Heart right ventricle (tissue), 16 donors: ENCODE data around the gene TCF7. TPM values are rescaled to one million over a fixed set of nuclear protein-coding genes. Genes with fewer than 3 reads are reported as not detected.

Experiments
- ATAC-seq, 8 donors: fragments of 200-7000 bp; cut with Tn5 transposase; one replicate each; pipeline ENCODE4 v1.9.1; 2020; ENCODE audit warnings: mild to moderate bottlenecking in 8 of 8, moderate library complexity in 8 of 8, moderate number of reproducible peaks in 1 of 8
- DNase-seq, 2 donors: peaks; one replicate each; pipeline ENCODE4 v3.0.0-alpha.2; 2020
- H3K27ac ChIP-seq, 10 donors: fragments of 200-600 bp; sonication (generic) in 2 of 10; one replicate each; pipeline versions ENCODE4 v1.5.0 to v1.8.0; 2020 to 2022; ENCODE audit warnings: mild to moderate bottlenecking in 3 of 10
- H3K27me3 ChIP-seq, 7 donors: fragments of 200-600 bp; one replicate each; pipeline ENCODE4 v1.8.0; 2021 to 2022; ENCODE audit warnings: mild to moderate bottlenecking in 2 of 7
- H3K36me3 ChIP-seq, 9 donors: fragments of 200-600 bp; sonication (generic) in 1 of 9; one replicate each; pipeline versions ENCODE4 v1.5.0 to v1.8.0; 2020 to 2022; ENCODE audit warnings: mild to moderate bottlenecking in 2 of 9
- H3K4me1 ChIP-seq, 9 donors: fragments of 200-600 bp; sonication (generic) in 1 of 9; one replicate each; pipeline versions ENCODE4 v1.5.0 to v1.8.0; 2020 to 2022; ENCODE audit warnings: mild to moderate bottlenecking in 4 of 9
- H3K4me3 ChIP-seq, 10 donors: fragments of 200-600 bp; sonication (generic) in 2 of 10; one replicate each; pipeline versions ENCODE4 v1.5.0 to v1.8.0; 2020 to 2022; ENCODE audit warnings: mild to moderate bottlenecking in 7 of 10, moderate library complexity in 2 of 10
- H3K9me3 ChIP-seq, 11 donors: fragments of 200-600 bp in 10 of 11; sonication (generic) in 2 of 11; one replicate each; pipeline versions ENCODE4 v1.5.0 to v1.8.0; 2013 to 2022; ENCODE audit warnings: mild to moderate bottlenecking in 2 of 11, control low read depth in 1 of 11, moderate library complexity in 1 of 11
- WGBS, 2 donors: extraction: QIAGEN DNeasy Blood & Tissue Kit; methylation state at CpG; one replicate each; pipeline ENCODE4 v1.1.7; 2013; ENCODE audit warnings: inconsistent platforms in 1 of 2; 5-methylcytosine and 5-hydroxymethylcytosine counted together
- intact Hi-C, 10 donors: fragments of 100-400 bp; cut with DNase I; formaldehyde crosslinking; loops; one replicate each; pipeline versions ENCODE4 v1.11.1 to v1.14.2; 2022
- polyA plus RNA-seq, 2 donors: library from polyadenylated mRNA; stranded (reverse); fragments of 200-250 nt; gene quantifications; one replicate each; pipeline ENCODE4 v1.2.3, GENCODE V29; 2013
- total RNA-seq, 10 donors: library from RNA; stranded (reverse); fragmentation: NEBNext Ultra II Directional in 3 of 10; extraction: Animal tissue kit (Norgen Biotek cat#: 25700) in 3 of 10; gene quantifications; one replicate each; pipeline versions ENCODE4 v1.2.1 to v1.2.4, GENCODE V29; 2021 to 2023
- TF ChIP-seq, protein P1 (sequence below), 9 donors: fragments of 200-600 bp; sonication (generic) in 2 of 9; IDR thresholded peaks; one replicate each; pipeline versions ENCODE4 v1.5.0 to v1.8.0; 2021 to 2022; ENCODE audit warnings: antibody characterized with exemption in 9 of 9, mild to moderate bottlenecking in 5 of 9, moderate library complexity in 1 of 9
- donor health status: Arrhythmogenic right ventricular cardiomyopathy.
- donor health status: ischemic (EF 13 %, LVEDD 7.1; RV severe dilation, severe dysfunction).
- donor health status: healthy with polysubstance abuse.
- donor health status: DM: no; HTN: yes; CAD: no.
- donor health status: DM: no; HTN: no; CAD: no.
- donor health status: ischemic (EF 25% LVEDD 6.9; RV normal size, moderate dysfunction).
- donor health status: ischemic (EF 25% LVEDD 5.7; RV mildly dilated, moderate dysfunction).
- donor health status: healthy.
- donor health status: DM: yes; HTN: yes; CAD: no.
- donor health status: Ischemic cardiomyopathy.
- donor health status: ischemic (EF 35%, LVEDD 5.7; RV mildly dilated, moderate dysfunction).
- donor health status: nonischemic (EF 11% LVEDD 7.7; RV severe dilation, severe dysfunction).
- donor health status: DM: yes; HTN: yes; CAD: no.
- donor health status: PGD.
- donor health status: ischemic (EF 29% LVEDD 5.4; RV normal size, mild dysfunction).
- donor health status: nonischemic (EF 23%, LVEDD 6.1; RV moderate dilation, normal function).

Gene TCF7
- total and polyA plus RNA-seq, 12 donors = 0.42 to 5.9 (median 1.9) TPM

DNA sequence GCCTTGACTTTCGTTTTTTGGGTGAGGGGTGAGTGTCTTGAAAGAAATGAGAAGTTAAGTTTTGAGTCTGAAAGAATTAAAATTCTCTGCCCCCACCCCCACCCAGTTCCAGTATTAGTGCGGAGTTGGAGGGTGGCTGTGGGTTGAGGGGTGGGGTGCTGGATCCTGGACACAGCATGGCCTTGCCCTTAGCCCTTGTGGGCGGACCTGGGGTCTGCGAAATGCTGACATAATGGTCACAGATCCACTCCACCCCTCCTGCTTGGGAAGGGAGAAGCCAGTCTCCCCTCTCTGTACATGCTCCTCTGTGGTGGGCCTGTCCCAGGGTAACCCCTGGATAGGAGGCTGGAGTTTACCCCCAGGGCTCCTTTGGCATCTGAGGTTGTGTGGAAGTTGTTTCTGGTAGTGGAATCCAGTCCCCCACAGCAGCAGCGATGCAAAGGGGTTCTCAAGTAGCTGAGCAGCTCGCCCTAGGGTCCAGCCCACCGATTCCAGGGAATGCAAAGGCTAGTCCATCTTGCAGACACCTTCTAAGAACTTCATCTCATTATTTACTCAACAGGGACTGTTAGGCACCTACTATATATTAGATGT lies 42.8 kb upstream of the TCF7 start:
- Histone ChIP-seq H3K9me3 (no peaks in the 10 kb centered on the region), H3K4me3 (peak overlapping the region in 3 of 10 donors; percentile 45 to 54 (median 52)), H3K36me3 (no peaks in the 10 kb centered on the region), H3K27ac (peak overlapping the region in 1 of 10 donors; percentile 17), H3K27me3 (peaks cover 0 to 33% (median 14%) of the 10 kb centered on the region in 7 donors), H3K4me1 (peaks cover 0 to 10% (median 9%) of the 10 kb centered on the region in 9 donors)
- TF ChIP-seq, protein P1, sequence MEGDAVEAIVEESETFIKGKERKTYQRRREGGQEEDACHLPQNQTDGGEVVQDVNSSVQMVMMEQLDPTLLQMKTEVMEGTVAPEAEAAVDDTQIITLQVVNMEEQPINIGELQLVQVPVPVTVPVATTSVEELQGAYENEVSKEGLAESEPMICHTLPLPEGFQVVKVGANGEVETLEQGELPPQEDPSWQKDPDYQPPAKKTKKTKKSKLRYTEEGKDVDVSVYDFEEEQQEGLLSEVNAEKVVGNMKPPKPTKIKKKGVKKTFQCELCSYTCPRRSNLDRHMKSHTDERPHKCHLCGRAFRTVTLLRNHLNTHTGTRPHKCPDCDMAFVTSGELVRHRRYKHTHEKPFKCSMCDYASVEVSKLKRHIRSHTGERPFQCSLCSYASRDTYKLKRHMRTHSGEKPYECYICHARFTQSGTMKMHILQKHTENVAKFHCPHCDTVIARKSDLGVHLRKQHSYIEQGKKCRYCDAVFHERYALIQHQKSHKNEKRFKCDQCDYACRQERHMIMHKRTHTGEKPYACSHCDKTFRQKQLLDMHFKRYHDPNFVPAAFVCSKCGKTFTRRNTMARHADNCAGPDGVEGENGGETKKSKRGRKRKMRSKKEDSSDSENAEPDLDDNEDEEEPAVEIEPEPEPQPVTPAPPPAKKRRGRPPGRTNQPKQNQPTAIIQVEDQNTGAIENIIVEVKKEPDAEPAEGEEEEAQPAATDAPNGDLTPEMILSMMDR (IDR thresholded peaks at IDR 0.05) = no peak
- no peak for ATAC-seq
- intact Hi-C loops = no loop called here
- DNase-seq = no peak
- WGBS, 2 donors = 75 to 77% methylated on average over 7 of the region's 7 CpGs

DNA sequence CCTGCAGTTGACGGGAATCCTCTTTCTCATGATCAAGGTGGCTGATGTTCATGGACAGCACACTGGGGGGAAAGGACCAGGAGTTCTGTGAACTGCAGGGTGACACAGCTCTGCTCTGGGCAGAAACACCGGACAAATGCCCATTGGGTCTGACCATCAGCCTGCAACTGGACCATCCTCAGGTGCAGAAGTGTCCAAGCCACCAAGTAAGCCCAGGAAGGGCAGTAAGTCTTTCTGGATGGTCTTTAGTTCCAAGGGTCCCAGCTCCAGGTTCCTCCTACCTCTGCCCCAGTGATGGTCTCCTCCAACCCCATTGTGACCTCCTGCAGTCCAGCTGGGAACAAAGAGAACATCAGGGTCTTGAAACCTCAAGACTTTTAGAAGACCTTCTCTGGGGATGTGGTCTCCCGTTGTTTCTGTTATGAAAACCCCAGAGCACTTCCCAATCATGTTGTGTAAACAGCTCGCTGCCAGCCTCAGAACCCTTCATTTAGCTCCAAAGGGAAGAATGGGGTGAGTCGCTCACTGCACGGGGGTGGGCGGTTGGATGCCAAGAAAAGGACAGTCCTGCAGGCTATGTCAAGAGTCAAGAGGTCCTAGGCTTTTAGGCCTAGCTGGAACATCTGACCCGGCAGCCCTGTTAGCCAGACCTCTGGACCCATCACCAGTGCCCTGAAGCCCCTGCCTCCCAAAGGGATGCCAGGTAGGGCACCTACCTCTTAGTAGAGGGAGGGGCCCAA lies 41.8 kb upstream of the TCF7 start:
- peaks cover 0 to 33% (median 14%) of the 10 kb centered on the region in 7 donors for H3K27me3 ChIP-seq
- TF ChIP-seq, protein P1 (IDR thresholded peaks at IDR 0.05) = no peak
- peaks cover 0 to 10% (median 9%) of the 10 kb centered on the region in 9 donors for H3K4me1 ChIP-seq
- H3K27ac ChIP-seq = no peak overlapping the region
- intact Hi-C loops = no loop called here
- 95% methylated on average over 8 of the region's 8 CpGs for WGBS, 2 donors
- DNase-seq (no peak), ATAC-seq (no peak)
- no peak overlapping the region for H3K4me3 ChIP-seq
- no peaks in the 10 kb centered on the region for H3K36me3 ChIP-seq
- H3K9me3 ChIP-seq = no peaks in the 10 kb centered on the region

DNA sequence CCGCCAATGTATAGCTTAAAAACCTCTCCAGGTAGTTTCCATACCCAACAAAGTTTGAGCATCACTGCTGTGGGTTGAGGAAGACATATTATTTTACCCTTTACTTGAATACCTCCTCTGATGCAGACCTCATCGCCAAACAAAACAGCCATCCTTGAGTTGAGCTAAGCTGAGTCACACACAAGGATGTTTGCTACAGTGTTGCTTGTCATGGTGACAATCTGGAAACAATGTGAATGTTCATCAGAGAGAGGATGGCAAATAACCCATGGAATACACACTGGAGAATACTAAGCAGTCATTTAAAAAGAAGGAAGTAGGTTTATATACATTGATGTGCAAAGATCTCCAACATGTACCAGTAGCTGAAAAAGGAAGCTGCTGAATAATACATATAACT lies 41.1 kb upstream of the TCF7 start:
- 65 to 68% methylated on average over 2 of the region's 2 CpGs for WGBS, 2 donors
- no peaks in the 10 kb centered on the region for H3K36me3 ChIP-seq
- intact Hi-C loops = no loop called here

GRCh38 chr5:134075102-134075501 lies 39.4 kb upstream of the TCF7 start:
- peaks cover 0 to 23% (median 13%) of the 10 kb centered on the region in 7 donors for H3K27me3 ChIP-seq
- no peak overlapping the region for H3K27ac ChIP-seq
- TF ChIP-seq, protein P1 (IDR thresholded peaks at IDR 0.05) = no peak
- WGBS, 2 donors = 83 to 96% methylated on average over 2 of the region's 2 CpGs
- H3K36me3 ChIP-seq = no peaks in the 10 kb centered on the region
- no peak overlapping the region for H3K4me3 ChIP-seq
- no peaks in the 10 kb centered on the region for H3K9me3 ChIP-seq
- H3K4me1 ChIP-seq = peaks cover 0 to 10% (median 9%) of the 10 kb centered on the region in 9 donors
- intact Hi-C loops = no loop called here
- DNase-seq = no peak
- ATAC-seq = no peak

More for the DNA sequence above, 41.1 kb upstream of the TCF7 start:
- no peak overlapping the region for H3K27ac ChIP-seq
- peaks cover 0 to 10% (median 9%) of the 10 kb centered on the region in 9 donors for H3K4me1 ChIP-seq
- peaks cover 0 to 33% (median 14%) of the 10 kb centered on the region in 7 donors for H3K27me3 ChIP-seq
- TF ChIP-seq, protein P1 (IDR thresholded peaks at IDR 0.05) = no peak
- DNase-seq (no peak), ATAC-seq (no peak)
- H3K4me3 ChIP-seq = no peak overlapping the region
- no peaks in the 10 kb centered on the region for H3K9me3 ChIP-seq
